GM10847 (cell line): ENCODE measurements around the gene GMPPA.

Experiments used
- POLR2A ChIP-seq: IDR thresholded peaks from 2 replicates; pipeline ENCODE4 v1.6.1; 2011; ENCODE audit not compliant: insufficient read length; ENCODE audit errors: extremely low read depth

GMPPA gene

DNA sequence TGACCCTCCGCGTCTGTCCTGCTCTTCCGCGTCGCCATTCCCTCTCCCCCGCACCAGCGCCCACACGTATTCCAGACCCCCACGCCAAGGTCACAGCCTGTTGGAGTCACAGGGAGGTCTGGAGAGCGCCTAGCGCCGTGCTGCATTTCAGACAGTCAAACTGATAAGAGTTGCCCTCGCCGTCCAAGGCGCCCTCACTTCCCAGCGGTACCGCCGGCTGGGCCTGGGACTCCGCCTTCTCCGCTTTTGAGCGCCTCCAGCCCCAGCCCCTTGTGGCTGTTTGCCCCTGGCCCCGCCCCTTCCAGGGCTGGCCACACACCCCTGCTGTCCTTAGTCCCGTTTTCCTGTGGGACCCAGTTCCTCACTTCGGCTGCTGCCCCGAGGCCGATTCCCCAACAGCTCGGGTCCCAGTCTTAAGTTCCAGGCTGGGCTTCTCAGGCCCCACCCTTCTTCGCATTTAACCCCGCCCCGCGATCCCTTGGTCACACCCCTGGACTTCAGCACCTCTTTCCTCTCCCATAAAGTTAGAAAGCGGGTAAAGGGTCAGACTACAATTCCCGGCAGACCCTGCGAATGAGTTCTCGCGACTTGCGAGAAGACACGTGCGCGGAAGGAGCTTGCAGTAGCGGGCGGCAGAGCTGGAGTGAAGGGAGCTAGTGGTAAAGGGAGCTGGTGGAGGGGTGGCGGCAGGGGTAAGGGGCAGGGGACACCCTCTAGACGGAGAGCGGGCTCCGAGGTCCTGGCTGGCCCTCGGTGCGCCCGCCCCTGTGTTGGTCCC lies at the start of gene GMPPA:
TSS of gene GMPPA (plus strand) at position 612 of the 778 bp plus-strand sequence. CDS start 1,085 bp downstream, outside the sequence.
- TF ChIP-seq POLR2A = peak; percentile 88

DNA sequence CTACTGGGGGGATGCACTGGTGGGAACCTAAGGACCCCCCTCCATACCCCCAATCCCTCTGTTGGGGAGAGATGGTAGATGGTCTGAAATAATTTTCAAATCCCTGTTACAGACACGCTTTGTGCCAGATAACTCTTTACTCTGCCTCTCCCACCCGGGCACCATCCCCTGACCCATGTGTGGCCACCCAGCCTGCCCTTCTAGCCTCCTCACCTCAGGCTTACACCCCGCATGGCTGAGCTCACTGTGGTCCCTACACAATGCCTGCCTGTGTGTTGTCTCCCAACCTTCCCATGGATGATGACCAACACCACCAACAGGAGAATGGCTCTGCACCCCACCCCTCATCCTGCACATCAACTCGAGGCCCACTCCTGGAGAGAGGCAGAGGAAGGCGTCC lies 49.1 kb upstream of the GMPPA start:
- no peak for TF ChIP-seq POLR2A

DNA sequence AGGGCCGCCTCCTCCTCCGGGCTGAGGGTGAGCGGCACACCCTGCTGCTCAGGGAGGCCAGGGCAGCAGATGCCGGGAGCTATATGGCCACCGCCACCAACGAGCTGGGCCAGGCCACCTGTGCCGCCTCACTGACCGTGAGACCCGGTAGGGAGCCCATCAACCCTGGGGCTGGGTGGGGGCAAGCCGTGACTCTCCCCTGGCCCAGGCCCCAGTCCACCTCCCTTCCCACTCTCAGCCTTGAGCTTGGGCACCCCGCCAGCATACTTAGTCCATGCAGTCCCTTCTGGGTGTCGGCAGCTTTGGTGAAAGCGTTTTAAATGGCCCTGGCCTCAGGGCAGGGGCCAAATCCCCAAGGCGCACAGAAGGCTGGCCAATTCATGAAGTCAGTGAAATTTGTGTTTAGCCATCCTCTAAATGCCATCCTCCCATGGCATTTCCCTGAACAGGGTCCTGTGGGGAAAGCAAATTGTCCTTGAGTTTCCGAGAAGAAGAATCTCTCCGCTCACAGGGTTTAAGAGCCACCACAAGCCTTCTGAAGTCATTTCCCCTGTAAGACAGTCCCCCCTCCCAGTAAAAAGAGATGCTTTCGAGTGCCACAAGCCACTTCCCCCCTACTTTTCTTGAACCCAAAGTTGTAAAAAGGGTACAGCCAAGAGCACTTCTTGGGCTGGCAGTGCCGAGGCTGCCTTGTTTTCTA lies 46.9 kb upstream of the GMPPA start:
- TF ChIP-seq POLR2A = no peak

DNA sequence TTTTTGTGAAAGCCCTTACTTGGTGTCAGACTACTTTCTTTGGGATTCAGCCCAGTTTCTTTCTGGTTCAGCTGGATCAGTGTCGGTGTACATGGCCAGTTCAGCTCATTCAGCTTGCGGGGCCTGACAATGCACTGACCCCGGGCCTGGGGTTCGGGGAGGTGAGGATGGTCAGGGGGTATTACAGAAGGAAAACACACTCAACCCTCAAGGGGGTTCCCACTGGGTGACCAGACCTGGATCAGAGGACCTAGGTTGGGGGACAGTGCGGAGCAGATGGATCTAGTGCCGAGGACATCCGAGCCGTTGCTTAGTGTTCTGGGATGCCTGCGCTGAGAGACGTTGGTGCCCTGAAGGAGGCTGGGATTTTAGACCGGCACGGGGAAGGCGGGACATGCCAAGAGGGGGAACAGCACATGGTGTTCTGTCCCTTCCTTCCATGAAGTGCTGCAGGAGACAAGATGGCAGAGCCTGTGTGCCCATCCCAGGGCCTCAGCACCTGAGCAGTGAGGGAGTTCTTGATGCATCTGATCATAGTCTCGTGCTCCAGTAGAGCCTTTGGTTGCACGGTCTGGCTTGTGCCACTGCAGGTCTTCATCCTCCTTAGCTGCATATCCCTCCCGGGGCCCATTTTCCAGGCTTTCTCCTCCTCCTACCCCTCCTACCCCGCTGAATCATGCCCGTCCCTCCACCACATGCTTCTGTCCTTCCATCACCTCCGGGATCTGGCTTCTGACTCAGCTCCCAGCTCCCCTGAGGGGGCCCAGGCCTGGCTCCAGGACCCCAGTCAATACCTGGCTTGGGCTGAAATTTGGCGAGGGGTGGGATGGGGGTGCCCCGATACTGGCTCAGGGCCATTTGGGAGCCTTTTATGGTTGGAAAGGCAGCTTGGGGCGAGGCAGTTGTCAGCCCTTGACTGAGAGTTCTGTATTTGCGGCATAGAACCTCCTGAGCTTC lies 46.1 kb upstream of the GMPPA start:
- TF ChIP-seq POLR2A = no peak

DNA sequence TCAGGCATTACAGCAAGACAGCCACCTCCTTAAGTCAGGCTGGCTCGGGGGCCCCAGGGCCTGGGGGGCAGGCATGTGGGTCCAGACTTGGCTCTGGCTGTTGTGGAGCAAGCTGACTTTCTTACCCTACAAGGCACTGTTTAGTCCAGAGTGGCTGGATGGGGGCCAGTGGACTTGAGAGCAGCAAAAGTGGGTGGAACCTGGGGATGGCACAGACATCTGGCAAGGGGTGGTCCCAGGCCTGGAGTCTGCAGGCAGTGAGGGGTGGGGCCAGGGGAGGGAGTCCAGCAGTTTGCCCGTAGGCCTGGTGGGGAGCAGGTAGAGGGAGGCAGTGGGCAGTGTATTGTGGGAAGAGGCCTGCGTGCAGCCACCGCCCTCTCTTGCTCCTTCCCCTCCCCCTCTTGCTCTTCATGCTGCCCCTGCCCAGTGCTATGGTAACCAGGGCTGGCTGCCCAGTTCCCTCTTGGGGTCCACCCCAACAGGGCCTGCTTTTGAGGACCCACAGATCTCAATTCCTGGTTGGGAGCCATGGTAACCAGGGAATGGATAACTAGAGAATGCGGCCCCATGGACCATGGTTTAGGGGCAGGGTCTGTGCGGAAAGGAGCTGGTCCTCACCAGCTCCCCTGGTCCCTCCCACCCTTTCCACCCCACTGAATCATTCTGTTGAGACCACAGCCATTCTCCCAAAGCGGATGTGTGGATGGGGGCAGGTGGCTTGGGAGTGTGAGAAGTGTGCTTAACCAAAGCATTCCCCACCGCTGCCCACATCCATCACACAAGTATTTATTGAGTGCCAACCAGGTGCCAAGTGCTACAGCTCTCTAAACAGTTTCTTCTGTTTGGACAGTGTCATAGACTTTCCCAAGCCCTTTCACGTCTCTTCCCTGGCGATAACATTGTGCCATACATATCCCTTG lies 44.8 kb upstream of the GMPPA start:
- TF ChIP-seq POLR2A = no peak

DNA sequence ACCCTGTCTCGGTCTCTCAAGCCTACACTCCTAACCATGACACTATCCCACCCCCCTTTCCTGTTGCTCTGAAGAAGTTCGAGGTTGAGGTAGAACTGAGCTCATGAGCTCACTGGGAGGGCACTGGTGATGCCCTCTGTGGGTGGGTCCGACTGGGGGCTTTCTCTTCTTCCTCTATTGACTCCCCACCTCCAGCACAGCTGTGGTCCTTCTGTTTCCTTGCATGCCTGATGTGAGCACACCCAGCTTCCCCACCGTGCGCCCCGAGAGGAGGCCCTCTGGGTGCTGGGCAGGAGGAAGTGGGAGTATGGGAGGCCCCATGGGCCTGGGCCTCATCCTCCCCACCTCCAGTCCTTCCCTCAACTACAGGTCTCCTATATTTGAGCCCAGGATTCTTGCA lies 43.1 kb upstream of the GMPPA start:
- TF ChIP-seq POLR2A = no peak

DNA sequence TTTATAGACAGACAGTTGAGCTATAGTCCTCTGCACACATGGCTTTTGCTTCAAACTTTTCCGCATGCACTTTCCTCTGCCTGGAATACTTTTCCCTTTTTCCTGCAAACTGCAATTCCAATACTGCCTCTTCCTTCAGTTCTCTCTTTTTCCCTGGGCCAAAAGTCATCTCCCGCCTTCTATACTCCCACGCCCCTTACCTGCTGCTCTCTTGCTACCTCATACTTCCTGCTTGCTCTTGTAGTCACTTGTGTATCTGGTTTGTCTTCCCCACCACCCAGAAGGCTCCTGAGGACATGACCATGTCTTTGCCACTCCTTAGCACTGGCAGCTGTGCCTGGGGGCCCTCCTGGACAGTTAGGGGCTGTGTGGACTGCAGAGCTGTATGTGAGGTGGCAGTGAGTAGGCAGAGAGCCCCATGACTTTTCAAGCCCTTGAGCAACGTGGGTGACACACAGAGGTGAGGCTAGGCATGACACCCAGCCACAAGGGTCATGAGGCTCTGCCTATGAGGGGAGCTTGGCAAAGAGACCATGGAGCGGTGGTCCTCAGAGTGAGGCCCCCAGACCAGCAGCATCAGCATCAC lies 40.8 kb upstream of the GMPPA start:
- no peak for TF ChIP-seq POLR2A

DNA sequence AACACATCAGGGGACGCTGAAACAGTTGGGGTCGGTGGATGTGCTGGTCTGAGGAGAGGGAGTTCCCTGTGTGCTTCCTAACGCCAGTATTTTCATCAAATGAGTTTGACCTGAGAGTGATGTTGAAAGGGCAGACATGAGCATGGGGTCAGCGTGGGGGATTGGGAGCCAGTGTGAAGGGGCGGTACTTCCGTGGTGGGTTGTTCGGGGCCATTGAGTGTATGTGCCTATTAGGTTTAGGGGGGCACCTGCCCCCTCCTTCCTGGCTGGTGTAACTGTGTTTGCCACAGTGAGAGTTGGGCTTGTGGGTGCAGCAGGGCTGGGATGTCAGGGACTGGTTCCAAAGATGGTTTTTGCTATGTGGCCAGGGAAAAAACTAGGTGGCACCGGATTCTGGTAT lies 39.7 kb upstream of the GMPPA start:
- TF ChIP-seq POLR2A = no peak

DNA sequence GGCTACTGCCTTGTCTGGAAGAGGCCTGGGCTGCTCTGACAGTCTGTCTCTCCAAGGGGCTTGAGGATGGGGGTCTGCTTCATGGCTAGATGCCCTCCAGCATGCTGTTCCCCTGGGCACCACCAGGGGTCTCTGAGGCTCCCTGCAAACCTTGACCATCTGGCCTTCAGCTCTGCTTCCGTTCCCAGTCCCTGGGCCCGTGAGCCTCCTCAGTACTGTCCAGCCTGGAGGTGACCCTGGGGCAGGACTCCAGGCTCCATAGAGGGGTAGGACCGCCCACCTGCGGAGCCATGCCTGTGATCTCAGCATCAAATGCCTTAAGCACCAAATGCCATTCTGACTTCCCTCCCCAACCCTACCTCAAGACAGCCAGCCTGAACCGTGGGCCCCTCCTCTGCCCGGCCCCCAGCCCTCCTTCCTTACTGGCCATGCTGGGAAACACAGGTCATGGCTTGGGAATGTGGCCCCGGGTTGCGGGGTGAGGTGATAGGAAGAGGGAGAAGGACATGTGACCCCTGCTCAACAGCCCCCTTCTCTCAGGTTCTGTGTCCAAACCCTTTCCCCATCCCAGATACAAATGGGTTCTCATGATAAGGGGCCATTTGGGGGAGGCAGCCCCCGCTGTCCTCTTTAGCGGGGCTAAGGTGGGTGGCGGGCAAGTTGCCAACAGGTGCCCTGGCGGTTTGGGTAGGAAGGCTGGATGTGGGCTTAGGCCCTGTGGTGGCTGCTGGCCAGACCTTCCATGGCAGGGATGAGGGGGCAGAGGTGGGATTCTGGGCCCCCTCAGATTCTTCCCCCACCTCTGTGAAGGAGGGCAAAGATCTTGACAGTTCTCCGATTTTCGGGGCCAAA lies 39.0 kb upstream of the GMPPA start:
- no peak for TF ChIP-seq POLR2A

DNA sequence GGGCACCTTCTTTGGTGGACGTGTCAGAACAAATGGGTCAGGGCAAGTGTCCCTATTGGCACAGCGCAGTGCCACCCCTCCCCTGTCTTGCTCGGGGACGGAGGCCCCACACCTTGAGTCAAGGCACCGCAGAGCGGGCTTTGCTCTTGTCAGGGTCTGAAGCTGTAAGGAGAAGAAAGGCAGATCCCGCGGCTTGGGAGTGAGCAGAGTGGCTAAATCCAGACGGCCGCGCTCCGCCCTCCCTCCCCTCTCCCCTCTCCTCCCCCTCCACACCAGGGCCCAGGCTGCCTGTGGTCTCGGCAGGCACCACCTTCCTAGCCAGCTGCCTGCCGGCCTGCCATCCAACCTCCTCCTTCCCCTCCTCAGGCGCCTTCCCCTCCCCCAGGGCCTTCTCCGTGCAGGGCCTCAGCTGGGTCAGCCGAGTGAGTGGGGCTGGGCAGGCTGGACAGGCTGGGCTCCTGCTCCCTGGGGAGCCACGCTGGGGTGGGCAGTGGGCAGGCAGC lies 38.2 kb upstream of the GMPPA start:
- no peak for TF ChIP-seq POLR2A

DNA sequence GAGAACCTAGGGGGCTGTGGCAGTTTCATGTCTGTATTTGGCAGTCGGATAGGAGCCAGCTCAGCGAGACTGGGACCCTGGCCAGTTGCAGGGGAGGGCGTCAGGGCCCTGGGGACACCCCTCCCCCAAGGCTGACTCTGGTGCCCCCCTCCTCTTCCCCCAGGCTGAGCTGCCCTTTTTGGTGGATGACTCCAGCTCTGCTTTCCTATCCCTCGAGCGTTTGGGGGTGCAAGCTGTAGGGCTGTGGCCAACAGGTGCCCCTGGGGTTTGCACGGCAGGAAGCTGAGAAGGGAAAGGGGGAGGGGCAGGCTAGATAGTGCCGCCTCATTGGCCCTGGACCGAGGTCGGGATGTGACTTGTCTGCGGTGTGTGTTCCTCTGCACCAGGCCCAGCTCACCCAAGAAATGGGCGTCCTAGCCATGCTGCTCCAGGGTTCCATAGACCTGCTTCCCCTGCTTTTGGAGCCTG lies 37.6 kb upstream of the GMPPA start:
- TF ChIP-seq POLR2A = no peak

DNA sequence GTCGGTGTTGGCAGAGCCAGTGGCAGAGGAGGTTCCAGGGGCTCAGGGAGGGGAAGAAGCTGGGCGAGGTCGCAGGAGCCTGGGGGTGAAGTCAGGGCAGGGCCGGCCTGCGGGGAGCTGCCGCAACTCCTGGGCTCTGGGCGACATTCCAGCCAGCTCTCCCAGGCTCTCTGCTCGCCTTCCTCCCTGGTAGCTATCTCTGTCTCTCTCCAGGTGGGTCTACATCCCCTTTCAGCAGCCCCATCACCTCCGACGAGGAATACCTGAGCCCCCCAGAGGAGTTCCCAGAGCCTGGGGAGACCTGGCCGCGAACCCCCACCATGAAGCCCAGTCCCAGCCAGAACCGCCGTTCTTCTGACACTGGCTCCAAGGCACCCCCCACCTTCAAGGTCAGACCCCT lies 37.0 kb upstream of the GMPPA start:
- no peak for TF ChIP-seq POLR2A

DNA sequence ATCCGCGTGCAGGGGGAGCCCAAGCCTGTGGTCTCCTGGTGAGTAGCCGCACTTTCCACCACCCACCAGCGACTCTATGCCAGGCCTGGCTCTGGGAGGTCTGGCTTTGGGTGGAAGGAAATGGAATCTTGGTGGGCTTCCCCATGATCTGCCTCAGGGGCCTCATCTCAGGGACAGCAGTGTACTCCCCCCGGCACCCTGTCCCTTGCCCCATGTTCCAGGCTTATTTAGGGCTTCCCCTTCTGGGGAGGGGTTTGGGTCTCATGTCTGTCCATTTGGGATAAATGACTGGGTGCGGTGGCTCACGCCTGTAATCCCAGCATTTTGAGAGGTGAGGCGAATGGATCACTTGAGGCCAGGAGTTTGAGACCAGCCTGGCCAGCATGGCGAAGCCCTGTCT lies 36.3 kb upstream of the GMPPA start:
- TF ChIP-seq POLR2A = no peak
